ENCODE results near the gene MLXIP. TPM values are rescaled to one million over a fixed set of nuclear protein-coding genes. Genes with fewer than 3 reads are reported as not detected.
A peak's percentile ranks its signal among the peaks of the same experiment; 100 is the strongest.

MLXIP gene
- total and polyA plus RNA-seq, 2 of the 13 experiments (the other 11 are each of a cell fraction or from before 2014, with no cell fraction given), result 5.3 to 6.7 TPM

- TF ChIP-seq, protein P1, sequence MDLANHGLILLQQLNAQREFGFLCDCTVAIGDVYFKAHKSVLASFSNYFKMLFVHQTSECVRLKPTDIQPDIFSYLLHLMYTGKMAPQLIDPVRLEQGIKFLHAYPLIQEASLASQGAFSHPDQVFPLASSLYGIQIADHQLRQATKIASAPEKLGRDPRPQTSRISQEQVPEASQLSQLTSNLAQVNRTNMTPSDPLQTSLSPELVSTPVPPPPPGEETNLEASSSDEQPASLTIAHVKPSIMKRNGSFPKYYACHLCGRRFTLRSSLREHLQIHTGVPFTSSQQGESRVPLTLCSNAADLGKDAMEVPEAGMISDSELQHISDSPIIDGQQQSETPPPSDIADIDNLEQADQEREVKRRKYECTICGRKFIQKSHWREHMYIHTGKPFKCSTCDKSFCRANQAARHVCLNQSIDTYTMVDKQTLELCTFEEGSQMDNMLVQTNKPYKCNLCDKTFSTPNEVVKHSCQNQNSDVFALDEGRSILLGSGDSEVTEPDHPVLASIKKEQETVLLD (CRISPR knock-in tag; IDR thresholded peaks at IDR 0.05; ENCODE audit: low read depth), result no peak
- TF ChIP-seq, protein P2, sequence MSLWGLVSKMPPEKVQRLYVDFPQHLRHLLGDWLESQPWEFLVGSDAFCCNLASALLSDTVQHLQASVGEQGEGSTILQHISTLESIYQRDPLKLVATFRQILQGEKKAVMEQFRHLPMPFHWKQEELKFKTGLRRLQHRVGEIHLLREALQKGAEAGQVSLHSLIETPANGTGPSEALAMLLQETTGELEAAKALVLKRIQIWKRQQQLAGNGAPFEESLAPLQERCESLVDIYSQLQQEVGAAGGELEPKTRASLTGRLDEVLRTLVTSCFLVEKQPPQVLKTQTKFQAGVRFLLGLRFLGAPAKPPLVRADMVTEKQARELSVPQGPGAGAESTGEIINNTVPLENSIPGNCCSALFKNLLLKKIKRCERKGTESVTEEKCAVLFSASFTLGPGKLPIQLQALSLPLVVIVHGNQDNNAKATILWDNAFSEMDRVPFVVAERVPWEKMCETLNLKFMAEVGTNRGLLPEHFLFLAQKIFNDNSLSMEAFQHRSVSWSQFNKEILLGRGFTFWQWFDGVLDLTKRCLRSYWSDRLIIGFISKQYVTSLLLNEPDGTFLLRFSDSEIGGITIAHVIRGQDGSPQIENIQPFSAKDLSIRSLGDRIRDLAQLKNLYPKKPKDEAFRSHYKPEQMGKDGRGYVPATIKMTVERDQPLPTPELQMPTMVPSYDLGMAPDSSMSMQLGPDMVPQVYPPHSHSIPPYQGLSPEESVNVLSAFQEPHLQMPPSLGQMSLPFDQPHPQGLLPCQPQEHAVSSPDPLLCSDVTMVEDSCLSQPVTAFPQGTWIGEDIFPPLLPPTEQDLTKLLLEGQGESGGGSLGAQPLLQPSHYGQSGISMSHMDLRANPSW (CRISPR knock-in tag; IDR thresholded peaks at IDR 0.05; ENCODE audit: borderline replicate concordance), result no peak
- TF ChIP-seq, protein P3, sequence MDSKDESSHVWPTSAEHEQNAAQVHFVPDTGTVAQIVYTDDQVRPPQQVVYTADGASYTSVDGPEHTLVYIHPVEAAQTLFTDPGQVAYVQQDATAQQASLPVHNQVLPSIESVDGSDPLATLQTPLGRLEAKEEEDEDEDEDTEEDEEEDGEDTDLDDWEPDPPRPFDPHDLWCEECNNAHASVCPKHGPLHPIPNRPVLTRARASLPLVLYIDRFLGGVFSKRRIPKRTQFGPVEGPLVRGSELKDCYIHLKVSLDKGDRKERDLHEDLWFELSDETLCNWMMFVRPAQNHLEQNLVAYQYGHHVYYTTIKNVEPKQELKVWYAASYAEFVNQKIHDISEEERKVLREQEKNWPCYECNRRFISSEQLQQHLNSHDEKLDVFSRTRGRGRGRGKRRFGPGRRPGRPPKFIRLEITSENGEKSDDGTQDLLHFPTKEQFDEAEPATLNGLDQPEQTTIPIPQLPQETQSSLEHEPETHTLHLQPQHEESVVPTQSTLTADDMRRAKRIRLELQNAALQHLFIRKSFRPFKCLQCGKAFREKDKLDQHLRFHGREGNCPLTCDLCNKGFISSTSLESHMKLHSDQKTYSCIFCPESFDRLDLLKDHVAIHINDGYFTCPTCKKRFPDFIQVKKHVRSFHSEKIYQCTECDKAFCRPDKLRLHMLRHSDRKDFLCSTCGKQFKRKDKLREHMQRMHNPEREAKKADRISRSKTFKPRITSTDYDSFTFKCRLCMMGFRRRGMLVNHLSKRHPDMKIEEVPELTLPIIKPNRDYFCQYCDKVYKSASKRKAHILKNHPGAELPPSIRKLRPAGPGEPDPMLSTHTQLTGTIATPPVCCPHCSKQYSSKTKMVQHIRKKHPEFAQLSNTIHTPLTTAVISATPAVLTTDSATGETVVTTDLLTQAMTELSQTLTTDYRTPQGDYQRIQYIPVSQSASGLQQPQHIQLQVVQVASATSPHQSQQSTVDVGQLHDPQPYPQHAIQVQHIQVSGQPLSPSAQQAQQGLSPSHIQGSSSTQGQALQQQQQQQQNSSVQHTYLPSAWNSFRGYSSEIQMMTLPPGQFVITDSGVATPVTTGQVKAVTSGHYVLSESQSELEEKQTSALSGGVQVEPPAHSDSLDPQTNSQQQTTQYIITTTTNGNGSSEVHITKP (CRISPR knock-in tag; IDR thresholded peaks at IDR 0.05; ENCODE audit: low read depth), result no peak; the same call in 1 of the 2 replicates
- TF ChIP-seq, protein P4, sequence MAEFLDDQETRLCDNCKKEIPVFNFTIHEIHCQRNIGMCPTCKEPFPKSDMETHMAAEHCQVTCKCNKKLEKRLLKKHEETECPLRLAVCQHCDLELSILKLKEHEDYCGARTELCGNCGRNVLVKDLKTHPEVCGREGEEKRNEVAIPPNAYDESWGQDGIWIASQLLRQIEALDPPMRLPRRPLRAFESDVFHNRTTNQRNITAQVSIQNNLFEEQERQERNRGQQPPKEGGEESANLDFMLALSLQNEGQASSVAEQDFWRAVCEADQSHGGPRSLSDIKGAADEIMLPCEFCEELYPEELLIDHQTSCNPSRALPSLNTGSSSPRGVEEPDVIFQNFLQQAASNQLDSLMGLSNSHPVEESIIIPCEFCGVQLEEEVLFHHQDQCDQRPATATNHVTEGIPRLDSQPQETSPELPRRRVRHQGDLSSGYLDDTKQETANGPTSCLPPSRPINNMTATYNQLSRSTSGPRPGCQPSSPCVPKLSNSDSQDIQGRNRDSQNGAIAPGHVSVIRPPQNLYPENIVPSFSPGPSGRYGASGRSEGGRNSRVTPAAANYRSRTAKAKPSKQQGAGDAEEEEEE (CRISPR knock-in tag; IDR thresholded peaks at IDR 0.05; ENCODE audit: borderline replicate concordance), result no peak
- no peak; the same call in 1 of the 2 replicates for TF ChIP-seq NFKB2 (CRISPR knock-in tag; IDR thresholded peaks at IDR 0.05; ENCODE audit: borderline replicate concordance)
- no peak for TF ChIP-seq ZNF674 (CRISPR knock-in tag; IDR thresholded peaks at IDR 0.05; ENCODE audit: low read depth)
- no peak; the same call in 1 of the 2 replicates for TF ChIP-seq NR2F2 (IDR thresholded peaks at IDR 0.05; ENCODE audit: borderline replicate concordance, low read depth)
- TF ChIP-seq RORA (CRISPR knock-in tag; IDR thresholded peaks at IDR 0.05), result no peak
- no peak for TF ChIP-seq CERS6 (CRISPR knock-in tag; IDR thresholded peaks at IDR 0.05)
- TF ChIP-seq KMT2B (CRISPR knock-in tag; IDR thresholded peaks at IDR 0.05), result 0 out of 2 replicates have a peak, but pooled peaks have one; percentile 43
- TF ChIP-seq ZNF775 (CRISPR knock-in tag; IDR thresholded peaks at IDR 0.05; ENCODE audit: borderline replicate concordance), result no peak
Observed at GRCh38 chr12:122062832-122063693, 15.5 kb upstream of the MLXIP start (continued).
